Activated gamma-delta T cell treated with anti-CD3 and anti-CD28 coated beads, Interleukin-2, amount 50 U/mL, for 16 hours (primary cell): ENCODE results near the gene NFATC4.

Experiments used
- DNase-seq: peaks from one replicate; pipeline ENCODE4 v3.0.0-alpha.2; 2020; ENCODE audit warnings: low read depth

NFATC4 gene

GRCh38 chr14:24389226-24389848 is 21.4 kb downstream of the NFATC4 start:
- no peak for DNase-seq

GRCh38 chr14:24390701-24391468 is 22.9 kb downstream of the NFATC4 start:
- DNase-seq = no peak

DNA sequence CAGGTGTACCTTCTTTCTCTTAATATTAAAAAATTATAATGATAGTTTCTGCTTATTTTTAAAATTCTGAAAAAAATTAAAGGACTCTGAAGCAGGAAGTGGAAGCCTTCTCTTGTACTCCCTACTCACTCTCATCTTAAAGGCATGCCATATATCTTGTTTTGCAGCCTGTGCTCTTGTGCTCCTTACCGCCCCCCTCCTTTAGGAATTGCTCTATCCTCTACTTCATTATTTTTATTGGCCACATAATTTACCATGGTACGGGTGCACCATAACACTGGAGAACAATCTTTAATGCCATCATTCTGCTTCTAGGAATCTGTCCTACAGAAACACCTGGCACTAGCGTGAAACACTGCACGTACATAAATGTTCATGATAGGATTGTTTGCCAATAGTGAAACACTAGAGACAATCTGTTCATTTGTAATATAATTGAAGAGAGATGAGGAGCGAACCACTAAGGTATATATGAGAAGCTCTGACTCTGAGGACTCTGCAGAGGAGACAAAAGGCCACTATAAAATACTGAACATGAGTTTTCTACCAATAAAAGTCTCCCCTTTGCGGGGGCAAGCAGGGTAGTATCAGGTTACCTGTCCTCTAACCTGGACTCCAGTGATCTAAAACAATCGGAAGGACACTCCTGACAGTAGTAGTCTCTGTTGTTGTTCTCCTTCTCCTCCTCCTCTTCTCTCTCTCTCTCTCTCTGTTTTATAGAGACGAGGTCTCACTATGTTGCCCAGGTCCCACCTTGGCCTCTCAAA is 24.5 kb downstream of the NFATC4 start:
- no peak for DNase-seq

- no peak for DNase-seq
These were observed 26.3 kb downstream of the NFATC4 start for GRCh38 chr14:24394275-24394674.

- no peak for DNase-seq
These were observed 27.9 kb downstream of the NFATC4 start for GRCh38 chr14:24395609-24396582.

DNA sequence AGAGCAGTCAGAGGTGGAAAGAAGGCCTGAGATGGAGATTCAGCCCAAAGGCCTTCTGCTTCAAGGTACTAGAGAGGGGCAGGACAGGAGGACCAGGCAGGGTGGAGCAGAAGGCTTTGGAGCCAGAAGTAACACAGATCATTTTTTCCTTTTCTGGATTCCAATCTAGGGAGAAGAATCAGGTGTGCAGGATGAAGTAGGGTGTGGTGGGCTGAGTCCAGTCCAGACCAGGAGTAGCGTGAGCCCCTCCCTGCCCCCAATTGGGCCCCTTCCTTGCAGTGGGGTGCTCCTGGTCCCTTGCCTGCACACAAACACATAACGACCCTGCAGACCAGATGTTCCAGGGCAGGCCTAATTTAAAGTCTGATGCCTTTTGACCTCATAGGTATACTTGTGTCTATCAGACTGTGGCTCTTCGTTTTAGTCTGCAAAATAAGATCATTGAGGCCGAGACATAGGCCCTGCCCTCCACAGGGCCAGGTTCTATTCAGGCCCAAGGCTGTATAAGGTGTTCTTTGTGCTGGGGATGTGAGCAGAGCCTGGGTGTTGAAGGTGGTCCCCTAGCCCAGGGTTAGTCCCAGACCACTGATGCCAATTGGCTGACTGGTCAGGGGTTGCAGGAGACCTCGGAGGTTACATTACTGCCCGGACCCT is 29.8 kb downstream of the NFATC4 start:
- no peak for DNase-seq

GRCh38 chr14:24398293-24398652 is 30.3 kb downstream of the NFATC4 start:
- DNase-seq = no peak

DNA sequence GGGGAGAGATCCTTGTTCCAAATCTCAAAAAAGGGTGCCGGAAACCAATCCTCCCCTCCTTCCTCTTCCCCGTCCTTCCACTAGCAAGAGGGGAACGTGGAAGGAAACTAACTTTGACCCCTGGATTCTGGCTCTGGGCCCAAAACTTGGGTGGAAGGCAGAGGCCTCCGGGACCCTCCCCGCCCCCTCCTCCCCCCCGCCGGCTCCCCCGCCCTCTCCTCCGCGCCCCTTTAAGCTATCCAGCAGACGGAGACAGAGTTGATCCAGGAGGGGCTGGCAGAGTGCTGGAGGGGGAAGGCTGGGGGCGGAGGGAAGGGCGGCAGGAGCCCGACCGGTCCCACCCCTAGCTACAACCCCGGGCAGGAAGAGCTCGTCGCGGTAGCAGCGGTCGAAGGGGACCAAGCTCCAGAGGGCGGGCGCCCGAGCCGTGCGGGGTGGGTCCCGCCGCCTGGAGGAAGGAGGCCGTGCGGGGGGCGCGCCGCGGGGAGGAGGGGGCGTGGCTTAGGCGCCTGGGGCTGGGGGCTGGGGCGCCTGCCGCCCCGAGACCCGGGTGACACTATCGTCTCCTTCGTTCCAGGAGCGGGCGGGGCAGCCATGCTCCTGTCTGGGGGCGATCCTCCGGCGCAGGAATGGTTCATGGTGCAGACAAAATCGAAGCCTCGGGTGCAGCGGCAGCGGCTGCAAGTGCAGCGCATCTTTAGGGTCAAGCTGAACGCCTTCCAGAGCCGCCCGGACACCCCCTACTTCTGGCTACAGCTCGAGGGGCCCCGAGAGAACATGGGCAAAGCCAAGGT is 30.9 kb downstream of the NFATC4 start, which contains the start of gene NYNRIN:
TSS of gene NYNRIN (plus strand) at position 351 of the 794 bp plus-strand sequence. CDS start at position 595, 244 bp downstream.
- DNase-seq = no peak

DNA sequence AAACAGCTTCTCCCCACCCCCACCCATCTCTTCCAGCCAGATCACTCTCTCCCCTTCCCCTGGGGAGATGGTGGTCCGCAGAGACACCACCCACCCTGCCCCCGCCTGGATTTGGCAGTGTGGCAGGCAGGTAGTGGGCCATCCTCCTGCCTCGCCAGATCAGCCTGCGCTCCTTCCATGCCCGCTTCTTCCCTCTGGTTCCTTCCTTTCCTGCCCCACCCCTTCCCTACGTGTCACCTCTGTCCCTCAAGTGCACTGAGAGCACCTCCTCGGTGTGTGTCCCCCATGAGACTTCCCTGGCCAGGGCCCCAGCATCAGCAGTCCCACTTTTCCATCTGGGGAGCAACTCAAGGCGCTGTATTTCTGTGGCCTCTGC is 31.5 kb downstream of the NFATC4 start:
- DNase-seq = no peak

DNA sequence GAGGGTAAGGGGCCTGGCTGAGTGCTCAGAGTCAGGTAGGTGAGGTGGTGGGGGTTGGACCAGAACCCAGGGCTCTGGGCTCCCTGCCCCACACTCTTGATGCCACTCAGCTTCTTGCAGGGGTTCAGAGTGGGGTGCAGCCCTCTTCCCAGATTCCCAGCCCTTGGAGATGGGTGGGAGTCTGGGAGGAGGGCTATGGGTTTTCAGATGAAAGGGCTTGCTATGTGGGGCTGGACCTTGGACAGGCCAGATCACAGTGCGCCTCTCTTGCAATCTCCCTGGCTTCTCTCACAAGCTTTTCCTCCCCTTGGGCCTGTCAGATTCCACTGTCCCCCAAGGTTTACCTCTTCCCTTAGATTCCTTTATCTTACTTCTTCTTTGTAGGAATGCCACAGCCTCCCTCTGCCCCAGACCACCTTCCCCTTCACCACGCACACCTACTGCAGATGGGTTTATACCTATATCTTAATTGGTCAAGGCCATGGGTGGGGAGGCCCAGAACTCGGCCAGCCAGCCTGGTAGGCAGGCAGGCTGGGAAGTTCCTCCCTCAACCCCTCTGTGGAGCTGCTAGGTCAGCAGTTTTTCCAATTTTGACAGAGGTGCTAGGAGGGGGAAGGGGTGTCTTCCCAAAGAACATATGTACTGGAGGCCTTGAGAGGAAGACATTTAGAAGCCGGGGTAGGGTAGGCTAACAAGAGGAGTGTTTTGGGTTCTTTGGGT is 32.2 kb downstream of the NFATC4 start:
- no peak for DNase-seq

GRCh38 chr14:24401810-24402702 is 34.1 kb downstream of the NFATC4 start:
- DNase-seq = no peak

DNA sequence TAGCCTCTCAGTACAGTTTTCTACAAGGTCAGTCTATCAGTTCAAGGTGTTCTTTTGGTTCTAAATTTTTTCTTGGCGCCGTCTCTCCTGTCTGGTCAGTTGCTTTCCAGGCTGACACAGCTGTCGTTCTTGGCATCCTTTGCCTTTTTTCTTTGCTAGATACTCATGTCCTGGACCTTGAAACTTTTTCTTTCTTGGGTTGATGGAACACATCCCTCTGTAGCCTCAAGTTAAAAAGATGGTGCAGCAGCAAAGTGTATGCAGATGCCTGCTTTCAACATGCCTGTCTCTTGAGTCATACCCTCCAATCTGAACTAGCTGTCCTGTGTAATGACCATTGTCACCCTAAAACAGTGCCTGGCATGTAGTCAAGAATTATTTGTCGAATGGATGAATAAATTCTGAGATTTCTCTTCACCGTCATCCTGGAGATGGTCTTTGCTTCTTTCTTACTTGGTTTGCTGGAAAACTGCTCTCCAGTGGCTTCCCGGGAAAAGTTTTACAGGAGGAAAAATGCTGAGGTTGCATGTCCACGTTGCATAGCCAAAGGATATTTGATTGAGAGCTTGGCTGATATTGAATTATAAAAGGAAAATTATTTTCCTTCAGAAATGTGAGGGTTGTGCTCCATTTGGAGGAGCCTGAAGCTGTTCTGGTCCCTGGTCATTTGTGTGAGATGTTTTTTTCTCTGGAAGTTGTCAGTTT is 35.5 kb downstream of the NFATC4 start:
- DNase-seq = no peak

GRCh38 chr14:24404814-24405213 is 36.8 kb downstream of the NFATC4 start:
- DNase-seq = no peak

DNA sequence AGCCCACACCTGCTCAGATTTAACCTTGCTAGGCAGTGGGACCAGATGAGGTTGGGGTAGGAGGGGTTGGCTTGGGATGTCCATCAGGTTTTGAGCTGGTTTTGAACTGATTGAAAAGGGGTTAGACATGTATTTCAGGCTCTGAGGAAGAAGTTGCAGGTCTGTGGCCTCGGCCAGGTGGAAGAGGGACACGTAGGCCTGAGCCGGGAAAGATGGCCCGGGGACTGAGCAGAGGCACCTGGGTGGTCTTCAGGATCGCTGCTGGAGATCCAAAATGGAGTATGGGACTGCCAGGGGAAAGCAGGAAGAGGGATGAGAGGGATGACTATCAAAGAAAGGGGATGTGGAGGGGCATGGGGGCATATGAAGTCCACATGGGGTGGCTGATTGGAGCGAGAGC is 38.4 kb downstream of the NFATC4 start:
- DNase-seq = no peak

- DNase-seq = no peak
These were observed 39.8 kb downstream of the NFATC4 start for GRCh38 chr14:24407608-24408325.

GRCh38 chr14:24408764-24409163 is 40.8 kb downstream of the NFATC4 start:
- no peak for DNase-seq

- DNase-seq = no peak
These were observed 41.2 kb downstream of the NFATC4 start for GRCh38 chr14:24409192-24409591.
